Measurements from ENCODE around the gene UBL7.

- no peak for TF ChIP-seq JUNB (IDR thresholded peaks at IDR 0.05)
- no peak for TF ChIP-seq CTCF (IDR thresholded peaks at IDR 0.05 in 2 of 3, conservative IDR thresholded peaks at IDR 0.05 in 1 of 3; ENCODE audit: control insufficient read depth in 2 of 3, extremely low read depth in 1 of 3, insufficient read depth in 1 of 3, low read depth in 3 of 3, low read length in 3 of 3)
- TF ChIP-seq POLR2A (IDR thresholded peaks at IDR 0.05; ENCODE audit: low read depth, low read length): no peak
- no peak for TF ChIP-seq ZBTB33 (IDR thresholded peaks at IDR 0.05)
- TF ChIP-seq, protein P1, sequence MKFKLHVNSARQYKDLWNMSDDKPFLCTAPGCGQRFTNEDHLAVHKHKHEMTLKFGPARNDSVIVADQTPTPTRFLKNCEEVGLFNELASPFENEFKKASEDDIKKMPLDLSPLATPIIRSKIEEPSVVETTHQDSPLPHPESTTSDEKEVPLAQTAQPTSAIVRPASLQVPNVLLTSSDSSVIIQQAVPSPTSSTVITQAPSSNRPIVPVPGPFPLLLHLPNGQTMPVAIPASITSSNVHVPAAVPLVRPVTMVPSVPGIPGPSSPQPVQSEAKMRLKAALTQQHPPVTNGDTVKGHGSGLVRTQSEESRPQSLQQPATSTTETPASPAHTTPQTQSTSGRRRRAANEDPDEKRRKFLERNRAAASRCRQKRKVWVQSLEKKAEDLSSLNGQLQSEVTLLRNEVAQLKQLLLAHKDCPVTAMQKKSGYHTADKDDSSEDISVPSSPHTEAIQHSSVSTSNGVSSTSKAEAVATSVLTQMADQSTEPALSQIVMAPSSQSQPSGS (IDR thresholded peaks at IDR 0.05; ENCODE audit: low read length): no peak
- no peak for TF ChIP-seq E2F8 (IDR thresholded peaks at IDR 0.05; ENCODE audit: low read depth, partially characterized antibody)
- no peak for TF ChIP-seq BRCA1 (IDR thresholded peaks at IDR 0.05; ENCODE audit: low read depth, low read length)
- peak in 1 of 2 experiments; percentile 55; a peak in 2 of 4 replicates for TF ChIP-seq IKZF2 (IDR thresholded peaks at IDR 0.05)
- TF ChIP-seq ZNF217 (IDR thresholded peaks at IDR 0.05): no peak
These were observed 59.8 kb downstream of the UBL7 start for GRCh38 chr15:74400915-74401757.

Measured in GM12878 (cell line).